Activated CD4-positive, alpha-beta T cell treated with anti-CD3 and anti-CD28 coated beads for 36 hours (primary cell): ENCODE measurements around the gene OTUB1. TPM values are rescaled to one million over a fixed set of nuclear protein-coding genes. Genes with fewer than 3 reads are reported as not detected.
A peak's percentile ranks its signal among the peaks of the same experiment; 100 is the strongest.

Experiments
- ATAC-seq: fragments of 200-7000 bp; cut with Tn5 transposase; one replicate; pipeline ENCODE4 v1.10.0; 2021; ENCODE audit warnings: mild to moderate bottlenecking, moderate library complexity
- CTCF ChIA-PET: fragments of 350-600 bp; sonication (Branson Sonifier 250); formaldehyde crosslinking; loops from one replicate; lab custom pipeline; 2021; ENCODE audit warnings: antibody characterized with exemption; lab: Charles Lee
- POLR2A ChIA-PET: fragments of 350-600 bp; sonication (Branson Sonifier 250); formaldehyde crosslinking; loops from one replicate; lab custom pipeline; 2021; ENCODE audit warnings: antibody characterized with exemption, inconsistent platforms; lab: Charles Lee
- DNase-seq: peaks from one replicate; pipeline ENCODE4 v3.0.0-alpha.2; 2020
- H3K27ac Mint-ChIP-seq: one replicate; pipeline ENCODE4 v1.8.0; 2021; ENCODE audit warnings: mixed read lengths
- H3K27me3 Mint-ChIP-seq: one replicate; pipeline ENCODE4 v1.8.0; 2021; ENCODE audit warnings: mixed read lengths
- H3K36me3 Mint-ChIP-seq: one replicate; pipeline ENCODE4 v1.8.0; 2021; ENCODE audit warnings: low read depth, mixed read lengths
- H3K4me1 Mint-ChIP-seq: one replicate; pipeline ENCODE4 v1.8.0; 2021; ENCODE audit warnings: mixed read lengths
- H3K4me3 Mint-ChIP-seq: one replicate; pipeline ENCODE4 v1.8.0; 2021; ENCODE audit warnings: mild to moderate bottlenecking, moderate library complexity, mixed read lengths
- H3K9me3 Mint-ChIP-seq: one replicate; pipeline ENCODE4 v1.8.0; 2021; ENCODE audit warnings: low read depth, mixed read lengths
- intact Hi-C, 2 experiments: fragments of 100-400 bp; cut with DNase I in 1 of 2; cut with micrococcal nuclease in 1 of 2; formaldehyde crosslinking; loops; one replicate each; pipeline versions ENCODE4 v1.14.2 to v1.15.1; 2022 to 2024; cut with DNase I, micrococcal nuclease
- total RNA-seq, 2 experiments: library from RNA; stranded (reverse); gene quantifications; one replicate each; pipeline ENCODE4 v1.2.3, GENCODE V29; 2021

Gene OTUB1
- 10 to 100 TPM; 77.4 to 86.1 TPM for total RNA-seq

GRCh38 chr11:63986156-63986931 lies at the start of gene OTUB1:
TSS of gene OTUB1 (plus strand) at chr11:63986438. CDS start at chr11:63986457, 19 bp downstream.
- DNase-seq (peak; percentile 94), ATAC-seq (peak; percentile 92)
- ChIA-PET CTCF (interaction anchor here (0.8 to 1.1 kb wide), 4 partner anchors 30 to 1363 kb away, joined by 3 to 4 read pairs (median 3); no protein-coding TSS in a partner anchor), POLR2A (interaction anchor here (0.9 kb wide), 1 partner anchor 148 kb away, joined by 3 read pairs; the partner anchor contains the start of gene MARK2)
- Mint-ChIP-seq H3K36me3 (peaks cover 23% of the 10 kb centered on the region), H3K4me3 (peak within 1 kb of the TSS; percentile 93), H3K9me3 (no peaks in the 10 kb centered on the region), H3K4me1 (peaks cover 23% of the 10 kb centered on the region), H3K27ac (peak within 1 kb of the TSS; percentile 89), H3K27me3 (no peaks in the 10 kb centered on the region)
- intact Hi-C loops, result loop anchor here (1.0 to 10.0 kb wide), 13 partner anchors 11 to 1106 kb away; partner anchors contain the start of genes COX8A (in 2 of the 2), BAD (in 1 of the 2), CATSPERZ (in 1 of the 2) and DNAJC4 (in 1 of the 2)

GRCh38 chr11:63937713-63938478 lies 48.3 kb upstream of the OTUB1 start:
- Mint-ChIP-seq H3K27me3 (no peaks in the 10 kb centered on the region), H3K27ac (peak overlapping the region; percentile 87), H3K9me3 (no peaks in the 10 kb centered on the region), H3K4me3 (peak overlapping the region; percentile 83), H3K36me3 (peaks cover 2% of the 10 kb centered on the region), H3K4me1 (peaks cover 16% of the 10 kb centered on the region)
- ATAC-seq (peak; percentile 14), DNase-seq (peak; percentile 38)
- CTCF ChIA-PET, result interaction anchor here (0.6 to 1.5 kb wide), 3 partner anchors 85 to 214 kb away, joined by 3 to 5 read pairs (median 3); no protein-coding TSS in a partner anchor
- intact Hi-C loops, result loop anchor here (1.0 to 2.0 kb wide), 17 partner anchors 21 to 367 kb away; partner anchors contain the start of genes COX8A (in 2 of the 2), ESRRA (in 1 of the 2), FKBP2 (in 1 of the 2) and GPR137 (in 1 of the 2)
- POLR2A ChIA-PET, result no interaction called here

GRCh38 chr11:63938479-63939396 lies 47.5 kb upstream of the OTUB1 start, which contains the start of gene NAA40:
TSS of gene NAA40 (plus strand) at chr11:63939002. CDS start at chr11:63939097, 95 bp downstream.
- Mint-ChIP-seq H3K36me3 (peaks cover 2% of the 10 kb centered on the region), H3K4me3 (peak within 1 kb of the TSS; percentile 83), H3K4me1 (peaks cover 16% of the 10 kb centered on the region), H3K27me3 (no peaks in the 10 kb centered on the region), H3K27ac (peak within 1 kb of the TSS; percentile 87), H3K9me3 (no peaks in the 10 kb centered on the region)
- peak; percentile 97 for DNase-seq
- intact Hi-C loops, result loop anchor here (1.0 to 2.0 kb wide), 17 partner anchors 21 to 367 kb away; partner anchors contain the start of genes COX8A (in 2 of the 2), ESRRA (in 1 of the 2), FKBP2 (in 1 of the 2) and GPR137 (in 1 of the 2)
- ChIA-PET POLR2A (no interaction called here), CTCF (interaction anchor here (1.5 to 1.7 kb wide), 2 partner anchors 91 to 102 kb away, joined by 4 to 5 read pairs; no protein-coding TSS in a partner anchor)
- ATAC-seq, result peak; percentile 93

- H3K4me3 Mint-ChIP-seq, result peak overlapping the region; percentile 83
- DNase-seq (peak; percentile 15), ATAC-seq (no peak)
- intact Hi-C loops, result loop anchor here (2.0 kb wide), 5 partner anchors 101 to 301 kb away; partner anchors contain the start of genes FKBP2 (in 1 of the 2), MACROD1 (in 1 of the 2), MARK2 (in 1 of the 2) and RTN3 (in 1 of the 2)
- H3K4me1 Mint-ChIP-seq, result peaks cover 16% of the 10 kb centered on the region
- ChIA-PET CTCF (interaction anchor here (1.5 to 1.7 kb wide), 2 partner anchors 91 to 102 kb away, joined by 4 to 5 read pairs; no protein-coding TSS in a partner anchor), POLR2A (no interaction called here)
- peaks cover 2% of the 10 kb centered on the region for H3K36me3 Mint-ChIP-seq
- peak overlapping the region; percentile 68 for H3K27ac Mint-ChIP-seq
- no peaks in the 10 kb centered on the region for H3K27me3 Mint-ChIP-seq
- no peaks in the 10 kb centered on the region for H3K9me3 Mint-ChIP-seq
These were observed 46.8 kb upstream of the OTUB1 start for GRCh38 chr11:63939397-63939891.

- intact Hi-C loops, result loop anchor here in 1 of 2 experiments (5.0 kb wide), 1 partner anchor 173 kb away; the partner anchor contains the start of gene ZFTA
- peaks cover 16% of the 10 kb centered on the region for H3K4me1 Mint-ChIP-seq
- H3K36me3 Mint-ChIP-seq, result peaks cover 2% of the 10 kb centered on the region
- CTCF ChIA-PET, result interaction anchor here (0.8 kb wide), 1 partner anchor 76 kb away, joined by 3 read pairs; no protein-coding TSS in a partner anchor
- no peak overlapping the region for H3K27ac Mint-ChIP-seq
- ATAC-seq (no peak), DNase-seq (no peak)
- H3K27me3 Mint-ChIP-seq, result no peaks in the 10 kb centered on the region
- H3K9me3 Mint-ChIP-seq, result no peaks in the 10 kb centered on the region
- peak overlapping the region; percentile 83 for H3K4me3 Mint-ChIP-seq
- POLR2A ChIA-PET, result no interaction called here
These were observed 45.5 kb upstream of the OTUB1 start for GRCh38 chr11:63940786-63941185.

- intact Hi-C loops, result loop anchor here in 1 of 2 experiments (5.0 kb wide), 1 partner anchor 175 kb away; the partner anchor contains the start of gene ZFTA
- CTCF ChIA-PET, result interaction anchor here (0.8 to 5.5 kb wide), 4 partner anchors 11 to 206 kb away, joined by 3 to 72 read pairs (median 6); partner anchors contain the start of genes MARK2 and ZFTA
- POLR2A ChIA-PET, result no interaction called here
- Mint-ChIP-seq H3K27me3 (no peaks in the 10 kb centered on the region), H3K27ac (no peak overlapping the region), H3K4me3 (no peak overlapping the region), H3K9me3 (no peaks in the 10 kb centered on the region), H3K36me3 (peaks cover 6% of the 10 kb centered on the region), H3K4me1 (peaks cover 16% of the 10 kb centered on the region)
- DNase-seq, result no peak
- ATAC-seq, result no peak
These were observed 44.3 kb upstream of the OTUB1 start for GRCh38 chr11:63941901-63942300.

- Mint-ChIP-seq H3K9me3 (no peaks in the 10 kb centered on the region), H3K4me1 (peaks cover 12% of the 10 kb centered on the region), H3K27me3 (no peaks in the 10 kb centered on the region), H3K36me3 (peaks cover 6% of the 10 kb centered on the region), H3K27ac (no peak overlapping the region), H3K4me3 (no peak overlapping the region)
- POLR2A ChIA-PET, result no interaction called here
- intact Hi-C loops, result loop anchor here in 1 of 2 experiments (5.0 kb wide), 1 partner anchor 176 kb away; the partner anchor contains the start of gene ZFTA
- ATAC-seq (no peak), DNase-seq (no peak)
- CTCF ChIA-PET, result interaction anchor here (0.8 to 5.5 kb wide), 5 partner anchors 10 to 205 kb away, joined by 3 to 72 read pairs (median 4); partner anchors contain the start of genes MARK2 and ZFTA
These were observed 43.4 kb upstream of the OTUB1 start for GRCh38 chr11:63942803-63943202.

GRCh38 chr11:63944987-63945386 lies 41.3 kb upstream of the OTUB1 start:
- no peak overlapping the region for H3K27ac Mint-ChIP-seq
- no peaks in the 10 kb centered on the region for H3K9me3 Mint-ChIP-seq
- peaks cover 2% of the 10 kb centered on the region for H3K4me1 Mint-ChIP-seq
- DNase-seq (no peak), ATAC-seq (no peak)
- H3K27me3 Mint-ChIP-seq, result no peaks in the 10 kb centered on the region
- intact Hi-C loops, result loop anchor here (1.0 to 5.0 kb wide), 2 partner anchors 108 to 178 kb away; partner anchors contain the start of gene ZFTA (in 1 of the 2)
- ChIA-PET CTCF (interaction anchor here (0.6 to 5.5 kb wide), 11 partner anchors 19 to 218 kb away, joined by 3 to 72 read pairs (median 5); partner anchors contain the start of genes MARK2 and ZFTA), POLR2A (no interaction called here)
- H3K36me3 Mint-ChIP-seq, result peaks cover 4% of the 10 kb centered on the region
- no peak overlapping the region for H3K4me3 Mint-ChIP-seq

- ATAC-seq (peak; percentile 80), DNase-seq (peak; percentile 69)
- Mint-ChIP-seq H3K4me1 (peaks cover under 1% of the 10 kb centered on the region), H3K27me3 (no peaks in the 10 kb centered on the region), H3K4me3 (no peak overlapping the region), H3K27ac (no peak overlapping the region), H3K9me3 (no peaks in the 10 kb centered on the region), H3K36me3 (peaks cover 4% of the 10 kb centered on the region)
- ChIA-PET CTCF (interaction anchor here (0.6 to 5.5 kb wide), 21 partner anchors 10 to 246 kb away, joined by 3 to 72 read pairs (median 5); partner anchors contain the start of genes MARK2 and ZFTA), POLR2A (no interaction called here)
- intact Hi-C loops, result loop anchor here (1.0 kb wide), 1 partner anchor 108 kb away; no protein-coding TSS in a partner anchor
These were observed 40.6 kb upstream of the OTUB1 start for GRCh38 chr11:63945477-63946163.
